GM23248 (cell line): ENCODE data around the gene MSH3. TPM values are rescaled to one million over a fixed set of nuclear protein-coding genes. Genes with fewer than 3 reads are reported as not detected.

Experiments used
- DNase-seq: peaks from one replicate; pipeline ENCODE4 v3.0.0-alpha.2; 2015
- H2AFZ ChIP-seq: fragments of 200-600 bp; sonication (generic); 2 replicates; pipeline ENCODE4 v1.6.1; 2016; ENCODE audit warnings: antibody characterized with exemption
- H3F3A ChIP-seq: fragments of 200-600 bp; sonication (generic); 2 replicates; pipeline ENCODE4 v1.6.1; 2016; ENCODE audit warnings: mild to moderate bottlenecking, antibody characterized with exemption, mixed run types; ENCODE audit not compliant: insufficient read depth
- H3K27ac ChIP-seq: fragments of 200-600 bp; sonication (generic); 2 replicates; pipeline ENCODE4 v1.5.1; 2016; ENCODE audit warnings: mild to moderate bottlenecking
- H3K27me3 ChIP-seq: fragments of 200-600 bp; sonication (generic); replicated peaks from 2 replicates; pipeline ENCODE4 v1.6.1; 2016; ENCODE audit warnings: mild to moderate bottlenecking; ENCODE audit not compliant: insufficient read depth
- H3K36me3 ChIP-seq: fragments of 200-600 bp; sonication (generic); 2 replicates; pipeline ENCODE4 v1.6.1; 2016; ENCODE audit warnings: low read depth, mild to moderate bottlenecking
- H3K4me1 ChIP-seq: fragments of 200-600 bp; sonication (generic); 2 replicates; pipeline ENCODE4 v1.6.1; 2016; ENCODE audit warnings: mild to moderate bottlenecking; ENCODE audit not compliant: insufficient read depth
- H3K4me2 ChIP-seq: fragments of 200-600 bp; sonication (generic); one replicate; pipeline ENCODE4 v1.6.1; 2016; ENCODE audit warnings: mild to moderate bottlenecking; ENCODE audit not compliant: unreplicated experiment
- H3K4me3 ChIP-seq: fragments of 200-600 bp; sonication (generic); 2 replicates; pipeline ENCODE4 v1.5.1; 2016; ENCODE audit warnings: mild to moderate bottlenecking
- H3K79me2 ChIP-seq: fragments of 200-600 bp; sonication (generic); 2 replicates; pipeline ENCODE4 v1.6.1; 2016; ENCODE audit warnings: mild to moderate bottlenecking; ENCODE audit not compliant: insufficient read depth
- H3K9ac ChIP-seq: fragments of 200-600 bp; sonication (generic); 2 replicates; pipeline ENCODE4 v1.6.1; 2016; ENCODE audit warnings: mild to moderate bottlenecking
- H3K9me2 ChIP-seq: fragments of 200-600 bp; sonication (generic); 2 replicates; pipeline ENCODE4 v1.6.1; 2016; ENCODE audit warnings: mixed run types, mild to moderate bottlenecking, moderate library complexity; ENCODE audit not compliant: insufficient read depth
- H3K9me3 ChIP-seq: fragments of 200-600 bp; sonication (generic); one replicate; pipeline ENCODE4 v1.6.1; 2017; ENCODE audit warnings: low read depth
- H4K20me1 ChIP-seq: fragments of 200-600 bp; sonication (generic); 2 replicates; pipeline ENCODE4 v1.6.0; 2016; ENCODE audit not compliant: insufficient read depth
- EZH2 ChIP-seq: fragments of 200-600 bp; sonication (generic); IDR thresholded peaks from 2 replicates; pipeline ENCODE4 v1.6.1; 2018; ENCODE audit warnings: antibody characterized with exemption, mild to moderate bottlenecking; ENCODE audit not compliant: insufficient read depth, poor library complexity, severe bottlenecking
- EZH2phosphoT487 ChIP-seq: fragments of 200-600 bp; sonication (generic); IDR thresholded peaks from 2 replicates; pipeline ENCODE4 v1.6.1; 2018; ENCODE audit warnings: antibody characterized with exemption, moderate library complexity, mild to moderate bottlenecking, low read depth; ENCODE audit not compliant: insufficient read depth
- WGBS, 2 experiments: methylation state at CpG; one replicate each; pipeline ENCODE4 v1.1.6; 2015 to 2017; ENCODE audit warnings: low lambda C conversion rate in 2 of 2, low coverage in 1 of 2; ENCODE audit errors: missing lambda C conversion rate in 2 of 2; 5-methylcytosine and 5-hydroxymethylcytosine counted together
- in situ Hi-C: fragments of 300-500 bp; cut with MboI; formaldehyde crosslinking; loops from 2 replicates; pipeline ENCODE4 v1.15.0; 2020
- polyA plus RNA-seq: library from polyadenylated mRNA; unstranded; fragments of >200 nt; fragmentation: Nextera tagmentation; extraction: Ambion mirVana; gene quantifications from 2 replicates; pipeline ENCODE4 v1.2.1, GENCODE V29; 2016
- total RNA-seq: library from RNA; depleted of rRNA; stranded (reverse); fragments of >200 nt; shearing (Covaris generic); gene quantifications from 2 replicates; pipeline ENCODE4 v1.2.3, GENCODE V29; 2014

Gene MSH3
- total and polyA plus RNA-seq, 2 experiments from 2014 or later: 11.7 to 14.0 TPM

GRCh38 chr5:80761176-80761575, 106.7 kb downstream of the MSH3 start:
- no peak for DNase-seq
- Histone ChIP-seq H3K9me2 (no peaks in the 10 kb centered on the region), H3K9ac (no peak overlapping the region), H3K4me3 (no peak overlapping the region), H3K27me3 (no peaks in the 10 kb centered on the region), H3K36me3 (no peaks in the 10 kb centered on the region), H3K4me1 (no peaks in the 10 kb centered on the region), H3K4me2 (no peak overlapping the region), H3K9me3 (no peaks in the 10 kb centered on the region), H3F3A (no peaks in the 10 kb centered on the region), H4K20me1 (no peaks in the 10 kb centered on the region), H3K27ac (no peak overlapping the region), H2AFZ (no peak overlapping the region), H3K79me2 (no peaks in the 10 kb centered on the region)
- TF ChIP-seq EZH2 (no peak), EZH2phosphoT487 (no peak)
- 90 to 98% methylated on average over 5 of the region's 5 CpGs for WGBS, 2 experiments
- in situ Hi-C loops: no loop called here

- Histone ChIP-seq H3K9me2 (no peaks in the 10 kb centered on the region), H3K9me3 (no peaks in the 10 kb centered on the region), H2AFZ (no peak overlapping the region), H3K4me2 (no peak overlapping the region), H3K4me1 (no peaks in the 10 kb centered on the region), H3K9ac (no peak overlapping the region), H3K79me2 (no peaks in the 10 kb centered on the region), H3K36me3 (no peaks in the 10 kb centered on the region), H3F3A (no peaks in the 10 kb centered on the region), H3K27me3 (no peaks in the 10 kb centered on the region), H3K4me3 (no peak overlapping the region), H3K27ac (no peak overlapping the region), H4K20me1 (no peaks in the 10 kb centered on the region)
- 0 to 8% methylated on average over 1 of the region's 1 CpG for WGBS, 2 experiments
- peak; percentile 38 for DNase-seq
- TF ChIP-seq EZH2phosphoT487 (no peak), EZH2 (no peak)
- in situ Hi-C loops: no loop called here
These were observed 107.5 kb downstream of the MSH3 start for GRCh38 chr5:80761966-80762365.

- no peak for DNase-seq
- no peaks in the 10 kb centered on the region for H3K27me3 ChIP-seq
- H3K79me2 ChIP-seq: no peaks in the 10 kb centered on the region
- no peak overlapping the region for H3K4me3 ChIP-seq
- H3K4me1 ChIP-seq: no peaks in the 10 kb centered on the region
- WGBS, 2 experiments: 99 to 100% methylated on average over 4 of the region's 4 CpGs
- H3K4me2 ChIP-seq: no peak overlapping the region
- H3K36me3 ChIP-seq: no peaks in the 10 kb centered on the region
- H3K27ac ChIP-seq: no peak overlapping the region
- no peak overlapping the region for H3K9ac ChIP-seq
- H4K20me1 ChIP-seq: no peaks in the 10 kb centered on the region
- H3K9me3 ChIP-seq: no peaks in the 10 kb centered on the region
- in situ Hi-C loops: no loop called here
- TF ChIP-seq EZH2phosphoT487: no peak
- TF ChIP-seq EZH2: no peak
- no peaks in the 10 kb centered on the region for H3K9me2 ChIP-seq
- H3F3A ChIP-seq: no peaks in the 10 kb centered on the region
- no peak overlapping the region for H2AFZ ChIP-seq
These were observed 108.1 kb downstream of the MSH3 start for GRCh38 chr5:80762573-80762972.

- in situ Hi-C loops: no loop called here
- no peak for TF ChIP-seq EZH2
- no peak for TF ChIP-seq EZH2phosphoT487
- Histone ChIP-seq H3K4me3 (no peak overlapping the region), H3K79me2 (no peaks in the 10 kb centered on the region), H4K20me1 (no peaks in the 10 kb centered on the region), H3K27ac (no peak overlapping the region), H3K36me3 (no peaks in the 10 kb centered on the region), H3K9me3 (no peaks in the 10 kb centered on the region), H3K4me1 (no peaks in the 10 kb centered on the region), H3K9ac (no peak overlapping the region), H3F3A (no peaks in the 10 kb centered on the region), H3K4me2 (no peak overlapping the region), H2AFZ (no peak overlapping the region), H3K27me3 (no peaks in the 10 kb centered on the region), H3K9me2 (no peaks in the 10 kb centered on the region)
- 81 to 83% methylated on average over 3 of the region's 3 CpGs for WGBS, 2 experiments
- DNase-seq: no peak
These were observed 108.8 kb downstream of the MSH3 start for GRCh38 chr5:80763211-80763610.

- Histone ChIP-seq H3F3A (no peaks in the 10 kb centered on the region), H3K9ac (no peak overlapping the region)
- in situ Hi-C loops: no loop called here
These were observed 109.6 kb downstream of the MSH3 start for GRCh38 chr5:80763873-80764647.

More at GRCh38 chr5:80763873-80764647, 109.6 kb downstream of the MSH3 start:
- Histone ChIP-seq H3K36me3 (no peaks in the 10 kb centered on the region), H2AFZ (no peak overlapping the region), H3K27ac (no peak overlapping the region), H3K9me2 (no peaks in the 10 kb centered on the region), H3K27me3 (no peaks in the 10 kb centered on the region), H3K4me1 (no peaks in the 10 kb centered on the region), H3K4me2 (no peak overlapping the region), H4K20me1 (no peaks in the 10 kb centered on the region), H3K4me3 (no peak overlapping the region), H3K9me3 (no peaks in the 10 kb centered on the region), H3K79me2 (no peaks in the 10 kb centered on the region)
- DNase-seq: no peak
- 94 to 99% methylated on average over 5 of the region's 5 CpGs for WGBS, 2 experiments
- TF ChIP-seq EZH2phosphoT487 (no peak), EZH2 (no peak)
